H54 (cell line): ENCODE results near the gene DNM1.
"Not testable (repeated sequence)": the region's sequence is repeated elsewhere in the genome, so short reads cannot be mapped to it uniquely, and the experiment has no call there.

Experiments used
- DNase-seq: peaks from one replicate; pipeline ENCODE4 v3.0.0; 2011; ENCODE audit warnings: low spot score, mixed read lengths; ENCODE audit not compliant: insufficient read length
- FAIRE-seq: peaks from 3 replicates; lab custom pipeline; 2011; peaks lifted over from hg19 to GRCh38; lab: Jason Lieb, UNC
- POLR2A ChIP-seq: IDR thresholded peaks from 2 replicates; pipeline ENCODE4 v1.6.1; 2011; ENCODE audit warnings: low read depth, mild to moderate bottlenecking, low read length

DNM1 gene

DNA sequence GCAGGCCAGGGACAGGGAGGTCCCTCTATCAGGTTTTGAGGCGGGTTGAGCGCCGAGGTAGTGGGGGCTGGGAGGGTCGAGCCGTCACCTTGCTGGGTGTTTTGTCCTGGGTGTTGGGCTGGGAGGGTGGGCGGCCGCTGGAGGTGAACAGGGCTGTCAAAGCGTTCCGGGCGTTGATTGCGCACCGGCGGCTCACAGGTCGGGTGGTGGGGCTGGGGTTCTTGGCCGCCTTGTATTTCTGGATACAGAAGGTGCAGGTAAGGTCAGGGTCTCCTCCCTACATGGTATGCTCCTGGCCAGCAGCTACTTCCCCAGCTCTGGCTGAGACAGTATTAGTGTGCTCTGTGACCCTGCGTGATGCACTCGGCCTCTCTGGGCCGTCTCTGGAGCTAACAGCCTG is 37.0 kb upstream of the DNM1 start:
- FAIRE-seq (no peak), DNase-seq (no peak)
- TF ChIP-seq POLR2A = no peak

DNA sequence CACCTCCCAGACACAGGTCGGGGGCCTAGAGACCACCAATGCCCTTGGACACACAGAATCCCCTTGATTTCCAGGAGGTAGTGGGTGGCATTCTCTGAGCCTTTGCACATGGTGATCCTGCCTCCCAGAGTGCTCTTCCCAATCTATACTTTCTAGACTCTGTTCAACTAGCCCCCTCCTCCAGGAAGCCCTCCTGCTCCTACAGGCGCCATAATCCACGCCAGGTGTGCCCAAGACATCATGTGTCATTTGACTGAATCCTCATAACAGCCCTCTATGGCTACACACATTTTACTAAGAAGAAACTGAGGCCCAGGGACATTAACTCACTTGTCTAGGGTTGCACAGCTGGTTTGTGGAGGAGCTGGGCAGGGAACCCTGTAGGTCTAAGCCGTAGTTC is 36.0 kb upstream of the DNM1 start:
- no peak for TF ChIP-seq POLR2A
- no peak for FAIRE-seq

DNA sequence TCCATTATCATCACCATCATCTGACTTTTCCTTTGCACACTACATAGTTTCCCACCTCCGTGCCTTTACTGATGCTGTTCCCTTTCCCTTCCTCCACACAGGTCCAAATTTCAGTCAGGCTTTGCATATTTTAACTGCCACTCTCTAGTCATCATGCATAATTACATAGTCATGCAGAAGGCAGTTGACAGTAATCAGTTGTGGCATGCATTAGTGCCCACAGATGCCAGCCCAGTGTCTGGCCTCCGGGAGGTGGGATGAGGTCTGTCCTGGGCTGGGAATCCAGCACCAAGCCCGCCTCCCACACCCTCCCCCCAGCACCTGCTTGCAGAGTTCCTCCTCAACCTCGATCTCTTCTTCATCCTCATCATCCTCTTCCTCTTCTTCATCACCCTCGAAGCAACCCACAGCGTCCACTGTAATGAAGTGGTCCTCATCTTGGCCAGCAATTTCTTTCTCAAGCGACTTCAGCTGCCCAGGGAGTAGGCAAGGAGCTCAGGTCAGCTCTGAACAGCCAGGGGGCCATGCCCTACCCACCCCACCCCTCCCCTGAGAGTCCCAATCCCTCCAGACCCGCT is 34.4 kb upstream of the DNM1 start:
- no peak for TF ChIP-seq POLR2A
- FAIRE-seq (no peak), DNase-seq (no peak)

More for the DNA sequence above, 36.0 kb upstream of the DNM1 start:
- no peak for DNase-seq

- FAIRE-seq = no peak
- TF ChIP-seq POLR2A = no peak
Observed at GRCh38 chr9:128169492-128169891, 33.7 kb upstream of the DNM1 start.

DNA sequence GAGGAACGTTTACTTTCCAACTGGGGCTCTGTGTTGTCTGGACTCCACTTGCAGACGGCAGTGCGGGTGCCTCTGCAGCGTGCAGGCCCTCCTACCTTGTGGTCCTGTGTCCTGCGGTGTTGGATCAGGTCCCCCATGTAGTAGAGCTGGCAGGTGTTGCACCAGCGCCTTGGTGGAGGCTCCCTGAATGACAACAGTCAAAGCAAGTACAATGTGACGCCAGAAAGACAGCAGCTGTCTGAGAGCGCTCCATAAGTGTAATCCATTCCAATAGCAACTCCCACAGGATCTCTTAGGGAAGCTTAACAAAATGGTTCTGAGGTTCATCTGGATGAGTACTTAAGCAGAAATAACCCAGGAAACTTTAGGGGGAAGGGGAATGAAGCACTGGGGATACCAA is 33.3 kb upstream of the DNM1 start:
- no peak for DNase-seq
- no peak for FAIRE-seq
- no peak for TF ChIP-seq POLR2A

More at GRCh38 chr9:128169492-128169891, 33.7 kb upstream of the DNM1 start:
- no peak for DNase-seq

GRCh38 chr9:128174062-128174461 is 29.1 kb upstream of the DNM1 start:
- TF ChIP-seq POLR2A = no peak
- no peak for FAIRE-seq
- no peak for DNase-seq

DNA sequence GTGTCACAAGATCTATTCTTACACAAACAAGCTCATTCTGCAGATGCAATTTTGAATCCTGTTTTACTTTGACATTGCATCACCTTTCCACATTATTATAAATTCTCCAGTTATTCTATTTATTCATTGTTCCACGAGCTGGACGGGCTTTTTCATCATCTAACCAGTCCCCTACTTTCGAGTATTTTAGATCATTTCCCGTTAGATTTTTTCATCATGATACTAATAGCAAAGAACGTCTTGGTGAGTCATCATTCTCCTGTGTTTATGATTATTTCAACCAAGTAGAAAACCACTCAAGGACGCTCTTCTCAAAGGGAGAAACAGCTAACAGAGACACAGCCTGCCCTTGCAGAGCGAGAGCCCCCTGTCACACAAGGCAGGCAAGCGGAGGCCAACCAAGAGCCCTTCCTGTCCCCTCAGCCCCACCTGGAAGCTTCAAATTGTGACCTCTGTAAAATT is 28.0 kb upstream of the DNM1 start:
- no peak for TF ChIP-seq POLR2A
- FAIRE-seq (no peak), DNase-seq (no peak)

DNA sequence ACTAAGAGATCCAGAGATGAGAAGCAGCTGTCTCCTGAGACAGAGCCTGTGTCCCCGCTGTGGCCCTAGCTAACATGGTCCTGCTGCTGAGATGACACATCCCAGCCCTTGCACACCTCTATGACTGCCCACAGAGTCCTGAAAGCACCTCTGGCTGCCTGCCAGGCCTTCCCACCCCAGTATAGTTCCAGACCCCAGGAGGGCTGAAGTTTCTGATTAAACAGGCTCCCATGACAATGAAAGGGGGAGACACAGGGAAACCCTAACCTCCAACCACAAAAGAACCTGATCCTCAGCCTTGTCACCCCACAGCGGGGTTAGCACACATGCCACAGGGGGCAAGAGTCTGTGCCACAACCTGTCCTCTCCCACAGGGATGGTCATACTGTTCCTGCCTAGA is 27.5 kb upstream of the DNM1 start:
- DNase-seq (no peak), FAIRE-seq (no peak)
- no peak for TF ChIP-seq POLR2A

GRCh38 chr9:128178806-128179431 is 24.3 kb upstream of the DNM1 start:
- no peak for TF ChIP-seq POLR2A
- FAIRE-seq (no peak), DNase-seq (no peak)

DNA sequence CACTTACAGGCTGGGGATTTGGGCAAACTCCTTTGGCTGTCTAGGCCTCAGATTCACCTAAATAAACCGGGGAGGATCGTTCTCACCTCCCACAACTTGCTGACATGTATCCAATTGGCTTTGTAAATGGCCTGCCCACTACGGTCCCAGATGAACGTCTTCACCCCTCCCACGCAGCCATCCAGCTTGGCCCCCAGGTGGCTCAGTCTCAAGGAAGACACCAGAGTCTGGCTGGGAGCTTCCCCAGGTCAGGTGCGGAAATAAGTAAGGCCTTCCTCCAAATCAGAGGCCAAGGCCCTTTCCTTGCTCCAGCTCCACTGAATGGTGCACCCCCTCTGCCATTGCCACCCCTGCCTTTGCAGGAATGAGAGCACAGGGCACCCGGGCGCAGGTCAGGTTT is 23.2 kb upstream of the DNM1 start:
- FAIRE-seq (no peak), DNase-seq (no peak)
- TF ChIP-seq POLR2A = no peak

- no peak for TF ChIP-seq POLR2A
- FAIRE-seq = no peak
- no peak for DNase-seq
Observed at GRCh38 chr9:128180447-128180846, 22.7 kb upstream of the DNM1 start.

DNA sequence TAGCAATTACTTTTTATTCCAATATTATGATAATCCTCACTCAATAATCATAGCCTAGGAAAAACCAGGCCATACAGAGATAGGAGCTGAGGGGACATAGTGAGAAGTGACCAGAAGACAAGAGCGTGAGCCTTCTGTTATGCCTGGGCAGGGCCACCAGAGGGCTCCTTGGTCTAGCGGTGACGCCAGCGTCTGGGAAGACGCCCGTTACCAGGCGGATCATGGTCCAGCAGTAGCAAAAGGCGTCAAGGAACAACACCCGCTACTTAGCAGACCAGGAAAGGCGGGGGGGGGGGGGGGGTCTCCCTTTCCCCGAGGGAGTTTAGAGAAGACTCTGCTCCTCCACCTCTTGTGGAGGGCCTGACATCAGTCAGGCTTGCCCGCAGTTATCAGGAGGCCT is 21.7 kb upstream of the DNM1 start:
- FAIRE-seq, DNase-seq: not testable (repeated sequence)

GRCh38 chr9:128182893-128183588 is 20.1 kb upstream of the DNM1 start:
- no peak for DNase-seq
- FAIRE-seq = no peak
- no peak for TF ChIP-seq POLR2A

GRCh38 chr9:128185979-128186965 is 16.9 kb upstream of the DNM1 start:
- no peak for TF ChIP-seq POLR2A
- no peak for FAIRE-seq
- DNase-seq = no peak
